IMR-90 (cell line): ENCODE measurements around the gene CCDC88C. TPM values are rescaled to one million over a fixed set of nuclear protein-coding genes. Genes with fewer than 3 reads are reported as not detected.

Experiments
- ATAC-seq: fragments of 200-7000 bp; cut with Tn5 transposase; 2 replicates; pipeline ENCODE4 v1.9.1; 2020; ENCODE audit warnings: low read depth, mild to moderate bottlenecking, moderate library complexity
- BruUV-seq: library from RNA; stranded (reverse); fragments of 400-500 nt; replicated peaks from 2 replicates; lab custom pipeline; 2021; lab: Mats Ljungman, UMichigan
- CTCF ChIA-PET: fragments of 300-600 bp; formaldehyde crosslinking; extraction: SDS; loops from one replicate; lab custom pipeline; 2021; ENCODE audit warnings: antibody characterized with exemption; lab: Yijun Ruan, JAX
- POLR2A ChIA-PET: fragments of 300-600 bp; sonication (Branson Sonifier 250); formaldehyde crosslinking; loops from one replicate; lab custom pipeline; 2022; ENCODE audit warnings: antibody characterized with exemption; ENCODE audit not compliant: unreplicated experiment; lab: Charles Lee
- DNase-seq: peaks from one replicate; pipeline ENCODE4 v3.0.0; 2013
- H2AFZ ChIP-seq: replicated peaks from 2 replicates; pipeline ENCODE3; 2013; ENCODE audit warnings: low read length, mild to moderate bottlenecking; ENCODE audit not compliant: poor library complexity
- H2AK5ac ChIP-seq: 2 replicates; pipeline ENCODE4 v1.6.1; 2013; ENCODE audit warnings: low read depth, low read length, inconsistent platforms
- H2AK9ac ChIP-seq: replicated peaks from 2 replicates; pipeline ENCODE3; 2013; ENCODE audit warnings: mild to moderate bottlenecking, low read depth, low read length, moderate library complexity; ENCODE audit not compliant: poor library complexity
- H2BK120ac ChIP-seq: 2 replicates; pipeline ENCODE4 v1.6.1; 2013; ENCODE audit warnings: low read depth, low read length, inconsistent platforms
- H2BK15ac ChIP-seq: 3 replicates; pipeline ENCODE4 v1.6.1; 2013; ENCODE audit warnings: low read depth, low read length, inconsistent platforms
- H2BK20ac ChIP-seq: 2 replicates; pipeline ENCODE4 v1.6.1; 2013; ENCODE audit warnings: low read depth, mild to moderate bottlenecking, inconsistent platforms, low read length, moderate library complexity
- H2BK5ac ChIP-seq: 2 replicates; pipeline ENCODE4 v1.6.1; 2013; ENCODE audit warnings: mild to moderate bottlenecking, low read depth, low read length, inconsistent platforms; ENCODE audit not compliant: poor library complexity, severe bottlenecking
- H3K14ac ChIP-seq: replicated peaks from 2 replicates; pipeline ENCODE4 v1.6.1; 2013; ENCODE audit warnings: low read depth, low read length, inconsistent platforms
- H3K18ac ChIP-seq: 2 replicates; pipeline ENCODE4 v1.6.1; 2013; ENCODE audit warnings: low read depth, low read length, control low read depth
- H3K23ac ChIP-seq: 2 replicates; pipeline ENCODE4 v1.6.1; 2013; ENCODE audit warnings: low read depth, low read length, inconsistent platforms
- H3K27ac ChIP-seq: 2 replicates; pipeline ENCODE4 v1.5.1; 2013; ENCODE audit warnings: mild to moderate bottlenecking, control low read depth, low read length; ENCODE audit not compliant: insufficient read depth
- H3K27me3 ChIP-seq: 2 replicates; pipeline ENCODE4 v1.6.1; 2013; ENCODE audit warnings: low read length; ENCODE audit not compliant: control insufficient read depth, insufficient read depth
- H3K36me3 ChIP-seq: 2 replicates; pipeline ENCODE4 v1.6.1; 2013; ENCODE audit warnings: low read length, mixed read lengths; ENCODE audit not compliant: control insufficient read depth, insufficient read depth
- H3K4ac ChIP-seq: 2 replicates; pipeline ENCODE4 v1.6.1; 2013; ENCODE audit warnings: low read depth, low read length, inconsistent platforms
- H3K4me1 ChIP-seq: 2 replicates; pipeline ENCODE4 v1.6.1; 2013; ENCODE audit warnings: low read length, mixed read lengths; ENCODE audit not compliant: control insufficient read depth, insufficient read depth
- H3K4me2 ChIP-seq: 2 replicates; pipeline ENCODE4 v1.6.1; 2013; ENCODE audit warnings: low read depth, mild to moderate bottlenecking, control low read depth, low read length, moderate library complexity
- H3K4me3 ChIP-seq: 2 replicates; pipeline ENCODE4 v1.5.1; 2013; ENCODE audit warnings: low read depth, mild to moderate bottlenecking, control low read depth, low read length, moderate library complexity; ENCODE audit not compliant: insufficient read depth
- H3K56ac ChIP-seq: 2 replicates; pipeline ENCODE4 v1.6.1; 2013; ENCODE audit warnings: low read length, inconsistent platforms; ENCODE audit not compliant: insufficient read depth; ENCODE audit errors: extremely low read depth
- H3K79me1 ChIP-seq, 2 experiments: 2 replicates each; pipeline ENCODE4 v1.6.1; 2013; ENCODE audit warnings: low read length in 2 of 2, inconsistent platforms in 1 of 2, low read depth in 1 of 2
- H3K9ac ChIP-seq: 2 replicates; pipeline ENCODE4 v1.6.1; 2013; ENCODE audit warnings: low read depth, low read length, control low read depth
- H3K9me1 ChIP-seq: 2 replicates; pipeline ENCODE4 v1.6.1; 2013; ENCODE audit warnings: low read length, inconsistent platforms; ENCODE audit not compliant: insufficient read depth
- H3K9me3 ChIP-seq: 2 replicates; pipeline ENCODE4 v1.6.1; 2013; ENCODE audit warnings: low read length; ENCODE audit not compliant: control insufficient read depth, insufficient read depth
- H4K20me1 ChIP-seq: 2 replicates; pipeline ENCODE4 v1.6.1; 2013; ENCODE audit warnings: low read length, inconsistent platforms; ENCODE audit not compliant: insufficient read depth
- H4K5ac ChIP-seq: 2 replicates; pipeline ENCODE4 v1.6.1; 2013; ENCODE audit warnings: mild to moderate bottlenecking, low read depth, low read length, control low read depth
- H4K8ac ChIP-seq, 2 experiments: 2 replicates each; pipeline ENCODE4 v1.6.1; 2013; ENCODE audit warnings: low read depth in 2 of 2, low read length in 2 of 2, control low read depth in 1 of 2, inconsistent platforms in 1 of 2
- H4K91ac ChIP-seq: 2 replicates; pipeline ENCODE4 v1.6.1; 2013; ENCODE audit warnings: low read depth, low read length, inconsistent platforms; ENCODE audit not compliant: insufficient read depth
- RAD21 ChIP-seq: IDR thresholded peaks from 2 replicates; pipeline ENCODE4 v1.6.1; 2012; ENCODE audit warnings: low read length, improper control_type of control experiment
- SMC3 ChIP-seq: fragments of 150-350 bp; IDR thresholded peaks from 2 replicates; pipeline ENCODE4 v1.6.1; 2016; ENCODE audit warnings: low read depth, mild to moderate bottlenecking, antibody characterized with exemption, low read length, moderate library complexity
- WGBS, 2 experiments: methylation state at CpG; one replicate each; pipeline versions ENCODE4 v1.1.5 to v1.1.7; 2013; ENCODE audit warnings: missing lambda C conversion rate in 2 of 2; ENCODE audit not compliant: insufficient read length in 1 of 2; ENCODE audit errors: extremely low coverage in 2 of 2; 5-methylcytosine and 5-hydroxymethylcytosine counted together
- dilution Hi-C: fragments of 300-500 bp; cut with HindIII; formaldehyde crosslinking; loops from one replicate; pipeline ENCODE4 v1.14.3; 2018; ENCODE audit warnings: low sequenced_read_pairs; ENCODE audit not compliant: unreplicated experiment
- in situ Hi-C: fragments of 300-500 bp; cut with MboI; formaldehyde crosslinking; loops from 3 replicates; pipeline ENCODE4 v1.14.3; 2019; ENCODE audit warnings: low sequenced_read_pairs, inconsistent platforms, mixed read lengths
- intact Hi-C: fragments of 100-400 bp; cut with micrococcal nuclease; formaldehyde crosslinking; loops from 2 replicates; pipeline ENCODE4 v1.10.0; 2022
- polyA plus RNA-seq, 3 experiments: library from polyadenylated mRNA; depleted of rRNA; stranded (reverse); fragments of >200 nt; gene quantifications; 2 replicates each; pipeline ENCODE4 v1.2.3, GENCODE V29; 2012; ENCODE audit warnings: low replicate concordance in 1 of 3
- total RNA-seq: library from RNA; depleted of rRNA; stranded (reverse); fragments of >200 nt; gene quantifications from 2 replicates; pipeline ENCODE4 v1.2.3, GENCODE V29; 2012
- TF ChIP-seq, protein P1 (sequence below): conservative IDR thresholded peaks from 2 replicates; pipeline ENCODE4 v1.5.1; 2012; ENCODE audit warnings: mild to moderate bottlenecking, low read depth, low read length, improper control_type of control experiment
- TF ChIP-seq, protein P2 (sequence below): fragments of 150-350 bp; IDR thresholded peaks from 2 replicates; pipeline ENCODE4 v1.6.1; 2017; ENCODE audit warnings: mild to moderate bottlenecking, antibody characterized with exemption, low read length, low read depth

The CCDC88C gene
- total and polyA plus RNA-seq, 2 of the 4 experiments (the other 2 are of a cell fraction) = 0.17 to 0.18 TPM

DNA sequence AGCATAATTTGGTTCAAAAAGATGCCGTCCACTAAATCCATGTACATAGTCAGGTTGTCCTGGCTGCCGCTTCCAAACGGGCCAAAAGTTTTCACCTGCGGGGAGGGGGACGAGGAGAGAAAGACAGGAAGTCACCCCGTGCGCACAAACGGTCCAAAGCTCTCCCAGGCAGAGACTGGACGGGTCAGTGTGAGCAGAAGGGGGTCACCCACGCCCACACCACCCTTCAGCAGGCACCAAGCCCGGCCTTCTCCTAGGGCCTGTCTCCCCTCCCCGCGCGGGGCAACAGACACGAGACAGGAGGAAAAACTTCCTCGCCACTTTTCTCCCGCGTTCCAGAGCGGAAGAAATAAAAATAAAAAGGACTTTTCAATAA is 888 bp downstream of the CCDC88C start:
- intact Hi-C loops = no loop called here
- ChIA-PET CTCF (no interaction called here), POLR2A (no interaction called here)
- Histone ChIP-seq H4K8ac (no peak overlapping the region), H3K36me3 (no peaks in the 10 kb centered on the region), H3K4ac (no peak overlapping the region), H3K9me1 (no peaks in the 10 kb centered on the region), H2BK15ac (no peak overlapping the region), H3K4me3 (no peak overlapping the region), H2AK5ac (no peak overlapping the region), H3K4me2 (no peak overlapping the region), H3K27ac (no peak overlapping the region), H3K14ac (no peak overlapping the region), H4K20me1 (no peaks in the 10 kb centered on the region), H3K9ac (no peak overlapping the region), H3K18ac (no peak overlapping the region), H2BK20ac (no peak overlapping the region), H4K91ac (no peak overlapping the region), H4K5ac (no peak overlapping the region), H2AFZ (no peak overlapping the region), H2BK120ac (no peak overlapping the region), H3K23ac (no peak overlapping the region), H2BK5ac (no peak overlapping the region), H3K56ac (no peak overlapping the region), H2AK9ac (no peak overlapping the region), H3K4me1 (no peaks in the 10 kb centered on the region), H3K27me3 (peaks cover 41% of the 10 kb centered on the region), H3K9me3 (no peaks in the 10 kb centered on the region), H3K79me1 (no peaks in the 10 kb centered on the region)
- DNase-seq (no peak), ATAC-seq (no peak)
- BruUV-seq = no TSS peak
- dilution Hi-C loops = no loop called here
- TF ChIP-seq SMC3 = no peak
- TF ChIP-seq, protein P1, sequence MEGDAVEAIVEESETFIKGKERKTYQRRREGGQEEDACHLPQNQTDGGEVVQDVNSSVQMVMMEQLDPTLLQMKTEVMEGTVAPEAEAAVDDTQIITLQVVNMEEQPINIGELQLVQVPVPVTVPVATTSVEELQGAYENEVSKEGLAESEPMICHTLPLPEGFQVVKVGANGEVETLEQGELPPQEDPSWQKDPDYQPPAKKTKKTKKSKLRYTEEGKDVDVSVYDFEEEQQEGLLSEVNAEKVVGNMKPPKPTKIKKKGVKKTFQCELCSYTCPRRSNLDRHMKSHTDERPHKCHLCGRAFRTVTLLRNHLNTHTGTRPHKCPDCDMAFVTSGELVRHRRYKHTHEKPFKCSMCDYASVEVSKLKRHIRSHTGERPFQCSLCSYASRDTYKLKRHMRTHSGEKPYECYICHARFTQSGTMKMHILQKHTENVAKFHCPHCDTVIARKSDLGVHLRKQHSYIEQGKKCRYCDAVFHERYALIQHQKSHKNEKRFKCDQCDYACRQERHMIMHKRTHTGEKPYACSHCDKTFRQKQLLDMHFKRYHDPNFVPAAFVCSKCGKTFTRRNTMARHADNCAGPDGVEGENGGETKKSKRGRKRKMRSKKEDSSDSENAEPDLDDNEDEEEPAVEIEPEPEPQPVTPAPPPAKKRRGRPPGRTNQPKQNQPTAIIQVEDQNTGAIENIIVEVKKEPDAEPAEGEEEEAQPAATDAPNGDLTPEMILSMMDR = no peak
- TF ChIP-seq, protein P2, sequence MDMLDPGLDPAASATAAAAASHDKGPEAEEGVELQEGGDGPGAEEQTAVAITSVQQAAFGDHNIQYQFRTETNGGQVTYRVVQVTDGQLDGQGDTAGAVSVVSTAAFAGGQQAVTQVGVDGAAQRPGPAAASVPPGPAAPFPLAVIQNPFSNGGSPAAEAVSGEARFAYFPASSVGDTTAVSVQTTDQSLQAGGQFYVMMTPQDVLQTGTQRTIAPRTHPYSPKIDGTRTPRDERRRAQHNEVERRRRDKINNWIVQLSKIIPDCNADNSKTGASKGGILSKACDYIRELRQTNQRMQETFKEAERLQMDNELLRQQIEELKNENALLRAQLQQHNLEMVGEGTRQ = no peak
- no peak for TF ChIP-seq RAD21
- in situ Hi-C loops = no loop called here
- no CpG with 5 or more reads among the region's 19 CpGs for WGBS, 2 experiments
